Left ventricle myocardium superior (tissue), 1 donor: ENCODE results near the gene CHD5. TPM values are rescaled to one million over a fixed set of nuclear protein-coding genes. Genes with fewer than 3 reads are reported as not detected.
A peak's percentile ranks its signal among the peaks of the same experiment; 100 is the strongest.

Source experiments
- ATAC-seq: fragments of 200-7000 bp; cut with Tn5 transposase; one replicate; pipeline ENCODE4 v1.9.1; 2020; ENCODE audit warnings: mild to moderate bottlenecking, moderate library complexity
- DNase-seq: peaks from one replicate; pipeline ENCODE4 v3.0.0-alpha.2; 2020
- intact Hi-C: fragments of 100-400 bp; cut with micrococcal nuclease; formaldehyde crosslinking; loops from one replicate; pipeline ENCODE4 v1.11.0; 2022
- total RNA-seq: library from RNA; stranded (reverse); fragmentation: NEBNext Ultra II Directional; extraction: Animal tissue kit (Norgen Biotek cat#: 25700); gene quantifications from one replicate; pipeline ENCODE4 v1.2.1, GENCODE V29; 2021
- donor health status: DM: no; HTN: yes; CAD: no; lungs with severe emphysema.

CHD5 gene
- total RNA-seq, 1 donor from 2014 or later, result 0.12 TPM

DNA sequence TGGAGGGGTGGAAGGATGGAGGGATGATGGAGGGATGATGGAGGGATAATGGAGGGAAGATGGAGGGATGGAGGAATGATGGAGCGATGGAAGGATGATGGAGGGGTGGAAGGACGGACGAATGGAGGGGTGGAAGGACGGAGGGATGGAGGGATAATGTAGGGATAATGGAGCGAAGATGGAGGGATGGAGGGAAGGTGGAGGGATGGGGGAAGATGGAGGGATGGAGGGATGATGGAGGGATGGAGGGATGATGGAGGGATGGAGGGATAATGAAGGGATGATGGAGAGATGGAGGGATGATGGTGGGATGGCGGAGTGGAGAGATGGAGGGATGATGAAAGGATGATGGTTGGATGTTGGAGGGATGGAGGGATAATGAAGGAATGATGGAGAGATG, 73.1 kb downstream of the CHD5 start:
- DNase-seq, result no peak
- intact Hi-C loops, result no loop called here
- no peak for ATAC-seq

DNA sequence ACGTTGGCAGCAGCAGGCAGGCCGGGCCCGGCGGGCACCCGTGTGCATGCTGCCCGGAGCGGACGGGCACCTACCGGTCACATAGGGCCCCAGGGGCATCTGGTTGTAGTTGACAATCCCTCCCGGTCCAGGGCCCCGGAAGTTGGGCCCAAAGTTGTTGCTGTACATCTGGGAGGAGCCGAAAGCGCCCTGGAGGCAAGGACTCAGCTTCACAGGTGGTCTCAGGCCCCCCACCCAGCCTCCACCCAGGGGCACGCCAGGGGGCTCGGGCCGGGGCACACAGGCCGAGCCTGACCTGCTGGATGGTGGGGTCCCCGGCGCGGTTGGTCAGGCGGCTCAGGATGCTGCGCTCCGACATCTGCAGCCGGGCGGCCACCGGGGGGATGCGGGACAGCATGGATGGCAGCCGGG, 73.8 kb downstream of the CHD5 start:
- DNase-seq (no peak), ATAC-seq (no peak)
- intact Hi-C loops, result no loop called here

DNA sequence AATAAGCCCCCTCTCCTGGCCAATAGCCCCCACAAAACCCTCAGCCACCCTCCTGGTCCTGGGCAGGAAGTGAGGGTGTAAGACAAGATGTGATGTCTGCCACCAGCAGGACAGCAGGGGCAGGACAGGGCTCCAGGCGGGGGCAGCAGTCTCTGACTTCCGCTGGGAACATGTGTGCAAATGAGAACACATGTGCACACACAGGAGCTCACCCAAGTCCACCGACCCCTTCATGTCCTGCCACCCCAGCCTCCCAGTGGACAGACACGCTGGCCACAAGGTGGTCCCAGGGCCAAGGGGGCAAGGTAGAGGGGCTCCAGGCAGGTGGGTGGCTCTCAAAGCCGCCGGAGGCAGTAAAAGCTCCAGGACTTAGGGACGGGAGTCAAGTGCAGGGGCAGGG, 74.4 kb downstream of the CHD5 start:
- DNase-seq (no peak), ATAC-seq (no peak)
- intact Hi-C loops, result no loop called here

DNA sequence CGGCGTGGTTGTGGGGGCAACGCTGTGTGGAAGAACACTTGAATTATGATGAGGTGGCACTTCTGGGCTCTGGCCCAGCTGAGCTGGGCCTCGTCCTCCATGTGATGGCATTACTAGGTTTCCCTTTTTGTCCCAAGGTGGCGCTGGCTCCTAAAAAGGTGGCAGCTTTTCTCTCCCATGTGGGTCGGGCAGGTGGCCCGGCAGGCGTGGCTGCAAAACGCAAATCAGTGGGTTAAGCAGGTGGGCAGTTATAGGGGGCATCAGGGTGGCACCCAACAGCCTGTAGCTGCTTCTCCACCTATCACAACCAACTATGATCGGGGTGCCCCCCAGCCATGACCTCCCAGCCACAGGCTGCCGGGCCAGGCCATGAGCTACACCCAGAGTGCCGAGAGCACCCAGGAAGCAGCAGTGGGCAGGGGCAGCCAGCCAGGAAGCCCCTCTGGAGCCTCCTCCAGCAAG, 74.9 kb downstream of the CHD5 start:
- ATAC-seq, result no peak
- no peak for DNase-seq

DNA sequence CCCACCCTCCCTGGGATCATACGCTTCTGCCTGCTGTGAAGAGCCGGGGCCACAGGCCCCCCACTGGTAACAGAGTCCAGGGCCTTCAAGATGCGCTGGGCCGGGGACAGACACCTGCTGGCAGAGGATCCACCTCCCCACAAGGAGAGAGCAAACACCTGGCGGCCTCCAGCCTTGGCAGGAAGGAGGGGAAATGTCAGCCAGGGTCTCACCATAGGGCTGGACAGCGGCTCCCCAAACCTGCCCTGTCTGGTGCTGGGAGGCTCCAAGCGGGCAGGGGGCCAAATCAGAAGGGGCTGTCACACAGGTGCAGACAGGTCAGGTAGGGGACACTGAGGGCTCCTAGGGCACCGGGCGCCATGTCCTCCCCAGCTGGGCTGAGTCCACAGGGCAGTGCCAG, 75.5 kb downstream of the CHD5 start:
- intact Hi-C loops, result no loop called here
- ATAC-seq (no peak), DNase-seq (no peak)

More for the DNA sequence above, 74.9 kb downstream of the CHD5 start:
- intact Hi-C loops, result no loop called here

DNA sequence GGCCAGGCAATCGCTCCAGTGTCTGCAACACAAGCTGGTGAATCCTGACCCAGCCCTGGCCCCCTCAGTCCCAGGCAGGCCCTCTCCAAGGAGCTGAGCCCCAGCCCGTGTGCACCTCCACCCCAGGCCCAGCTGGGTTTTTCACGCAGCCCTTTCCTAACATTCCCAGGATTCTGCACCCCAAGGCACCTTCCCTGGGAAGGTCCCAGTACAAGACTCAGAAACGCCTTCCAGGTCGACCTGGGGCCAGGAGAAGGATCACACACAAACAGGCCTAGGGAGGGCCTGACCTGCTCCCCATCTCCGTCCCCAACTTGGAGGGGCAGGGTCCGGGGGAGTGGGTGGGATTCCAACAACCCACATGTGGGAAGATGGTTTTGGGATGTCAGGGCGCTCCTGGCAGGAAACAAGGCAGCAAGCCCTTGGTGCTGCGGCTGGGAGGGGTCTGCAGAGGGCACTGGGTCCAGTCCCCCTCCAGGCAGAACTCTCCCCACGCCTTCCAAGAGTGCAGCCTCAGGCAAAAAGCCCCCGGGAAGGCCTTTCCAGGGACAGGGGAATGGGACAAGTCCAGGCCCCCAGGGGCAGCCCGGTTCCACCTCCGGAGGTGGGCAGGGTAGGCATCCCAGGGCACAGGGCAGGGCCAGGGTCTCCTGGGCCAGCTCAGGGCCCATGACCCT, 76.1 kb downstream of the CHD5 start:
- no peak for DNase-seq

DNA sequence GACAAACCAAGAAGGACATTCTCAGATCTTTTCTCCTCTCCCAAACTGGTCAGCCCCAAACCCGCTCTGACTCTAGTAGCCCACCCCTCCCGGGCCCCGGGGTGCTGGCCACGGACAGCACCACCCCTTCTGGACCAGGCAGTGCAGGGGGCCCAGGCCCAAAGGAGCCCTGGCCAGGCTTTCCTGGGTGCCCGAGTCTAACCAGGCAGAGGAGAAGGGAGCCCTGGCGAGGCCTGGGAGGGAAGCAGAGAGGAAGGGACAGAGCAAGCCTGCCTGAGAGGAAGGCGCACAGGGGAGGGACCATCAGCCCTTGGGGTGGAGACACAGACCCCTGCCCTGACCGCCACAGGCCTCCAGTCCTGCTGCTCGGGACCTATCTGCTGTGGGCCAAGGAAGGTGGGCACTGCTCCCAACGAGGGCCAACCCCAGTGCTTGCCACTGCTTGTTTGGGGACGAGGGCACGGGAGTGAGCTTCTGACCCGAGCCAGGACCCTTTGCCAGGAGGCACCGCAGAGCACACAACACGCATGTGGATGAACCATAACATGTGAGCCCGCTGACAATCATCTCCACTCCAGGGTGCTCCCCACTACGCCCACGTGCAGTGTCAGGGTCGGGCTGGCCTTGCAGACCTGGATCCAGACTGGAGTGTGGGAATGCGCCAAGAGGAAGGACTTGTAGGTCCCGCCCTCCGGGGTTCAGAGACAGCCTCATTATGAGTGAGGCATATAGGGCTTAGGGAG, 76.8 kb downstream of the CHD5 start:
- intact Hi-C loops, result no loop called here
- no peak for DNase-seq
- ATAC-seq, result no peak

More for the DNA sequence above, 76.1 kb downstream of the CHD5 start:
- ATAC-seq, result no peak
- intact Hi-C loops, result no loop called here

DNA sequence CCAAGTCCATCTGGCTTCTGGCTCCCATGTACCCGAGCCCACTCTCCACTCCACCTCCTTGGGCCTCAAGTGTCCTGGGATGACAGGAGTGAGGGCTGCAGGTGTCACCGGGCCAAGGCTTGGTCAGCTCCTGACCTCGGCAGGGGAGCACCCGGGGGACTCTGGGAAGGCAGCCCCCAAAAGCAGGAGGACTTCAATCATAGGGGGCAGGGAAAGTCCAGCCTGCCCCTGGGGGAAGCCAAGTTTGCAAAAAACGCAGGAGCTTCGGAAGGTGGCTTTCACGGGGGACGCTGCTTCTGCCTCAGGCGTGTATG, 77.6 kb downstream of the CHD5 start:
- intact Hi-C loops, result no loop called here

DNA sequence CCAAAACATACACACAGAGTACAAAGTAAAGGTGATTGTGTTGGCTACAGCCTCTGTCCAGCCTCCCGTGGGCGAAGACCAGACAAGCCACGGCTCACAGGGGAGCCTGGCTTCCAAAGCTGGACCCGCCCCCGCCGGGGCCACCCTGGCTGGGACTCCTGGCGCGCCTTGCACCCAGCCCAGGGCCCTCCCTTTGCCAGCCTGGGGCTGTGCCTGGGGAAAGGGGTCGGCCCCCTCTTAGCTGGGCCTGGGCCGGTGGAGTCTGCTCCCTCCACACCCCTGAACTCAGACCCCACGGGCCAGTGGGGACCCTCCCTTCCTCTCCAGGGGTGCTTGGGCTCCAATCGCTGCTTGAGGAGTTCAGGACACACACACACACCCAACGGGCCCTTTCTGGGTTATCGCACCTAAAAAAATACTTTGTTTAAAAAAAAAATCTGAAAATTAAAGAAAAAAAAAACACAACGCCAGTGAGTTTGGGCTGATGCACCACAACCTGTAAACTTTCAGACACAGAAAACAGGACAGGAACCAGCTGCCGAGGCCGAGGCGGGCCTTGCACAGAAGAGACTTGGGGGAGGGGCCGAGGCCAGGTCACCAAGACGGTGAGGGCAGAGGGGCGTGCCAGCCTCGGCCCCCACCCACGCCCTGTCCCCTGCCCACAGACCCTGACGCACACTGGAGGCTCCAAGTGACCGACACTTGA, 78.1 kb downstream of the CHD5 start:
- intact Hi-C loops, result no loop called here

More for the DNA sequence above, 77.6 kb downstream of the CHD5 start:
- ATAC-seq (no peak), DNase-seq (no peak)

DNA sequence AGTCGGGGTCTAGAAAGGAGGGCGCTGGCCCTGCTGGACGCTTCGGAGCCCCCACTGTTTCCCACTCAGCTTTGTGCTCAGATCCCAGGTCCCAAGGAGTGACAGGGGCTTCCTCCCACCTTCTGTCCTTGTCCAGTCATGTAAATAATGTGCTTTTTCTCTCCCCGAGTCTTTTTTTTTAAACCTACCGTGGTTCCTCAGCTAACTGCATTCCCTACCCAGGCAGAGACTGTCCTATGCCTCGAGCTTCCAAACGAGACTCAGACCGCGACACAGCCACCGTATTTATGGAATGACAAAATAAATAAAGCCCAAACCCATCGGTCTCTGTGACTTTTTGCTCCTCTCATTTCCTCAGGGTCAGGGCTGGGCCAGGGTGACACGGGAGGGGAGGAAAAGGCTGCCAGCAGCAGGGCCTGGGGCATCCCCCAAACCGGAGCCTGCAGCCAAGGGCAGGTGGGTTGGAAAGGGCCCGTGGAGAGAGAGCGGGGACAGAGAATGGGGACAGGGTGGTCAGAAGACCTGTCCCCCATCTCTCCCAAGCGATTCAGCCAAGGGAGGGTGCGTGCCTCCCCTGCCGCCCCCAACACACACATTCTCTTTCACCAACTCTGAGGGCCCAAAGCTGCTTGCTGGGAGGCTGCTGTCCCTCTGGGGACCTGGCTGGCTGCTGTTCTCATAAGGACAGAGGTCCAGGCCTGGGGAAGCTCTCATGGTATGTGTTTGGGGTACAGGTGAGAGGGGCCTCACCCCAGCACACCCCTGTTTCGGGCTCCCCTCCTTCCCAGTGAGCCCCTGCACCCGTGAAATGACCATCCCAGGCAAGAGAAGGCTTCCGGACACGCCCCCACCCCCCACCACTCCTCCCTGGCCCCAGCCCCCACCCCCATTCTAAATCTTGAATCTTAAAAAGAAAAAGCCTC, 79.0 kb downstream of the CHD5 start:
- ATAC-seq (no peak), DNase-seq (no peak)
- intact Hi-C loops, result no loop called here

More for the DNA sequence above, 78.1 kb downstream of the CHD5 start:
- ATAC-seq, result no peak
- no peak for DNase-seq

DNA sequence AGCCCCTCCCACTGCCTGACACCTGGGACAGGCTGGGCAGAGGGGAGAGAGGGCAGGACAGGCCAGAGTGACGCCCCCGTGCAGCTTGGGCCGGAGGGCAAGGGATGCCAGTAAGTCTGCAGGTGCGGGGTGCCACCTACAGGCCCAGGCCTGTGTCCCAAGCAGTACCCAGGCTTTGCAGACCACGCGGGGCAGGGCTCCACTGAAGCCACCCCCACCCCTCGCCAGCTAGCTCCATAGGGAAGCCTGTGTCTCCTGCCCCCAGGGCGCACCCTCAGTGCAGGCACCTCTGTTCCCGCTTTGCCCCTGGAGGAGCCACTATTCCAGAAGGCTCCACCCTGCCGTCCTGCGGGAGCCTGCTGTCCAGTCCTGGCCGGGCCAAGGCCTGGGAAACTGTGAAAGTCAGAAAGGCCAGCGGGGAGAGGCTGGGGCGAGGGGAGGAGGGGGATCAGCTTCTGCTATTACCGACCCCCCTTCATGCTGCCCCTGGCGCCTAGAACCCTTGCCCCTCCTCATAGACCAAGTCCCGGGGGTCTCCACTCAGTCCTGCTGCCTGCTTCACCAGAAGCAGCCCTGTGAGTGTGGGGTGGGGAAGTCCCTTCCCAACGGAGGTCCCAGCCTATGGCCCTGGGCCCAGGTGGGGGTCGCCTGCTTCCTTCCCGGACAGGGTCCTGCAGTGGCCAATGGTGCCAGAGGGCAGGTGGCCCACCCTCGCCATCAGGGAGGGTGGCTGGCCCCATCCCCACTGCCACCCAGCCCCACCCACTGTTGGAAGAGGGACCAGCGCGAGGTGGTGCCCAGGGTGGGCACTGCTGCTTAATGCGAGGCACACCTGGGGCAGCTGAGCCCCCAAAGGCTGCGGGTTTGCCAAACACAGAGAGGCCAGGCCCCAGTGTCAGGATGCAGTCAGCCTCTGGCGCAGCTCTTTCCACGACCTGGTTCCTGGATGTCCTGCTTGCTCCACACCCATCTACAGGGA, 80.0 kb downstream of the CHD5 start:
- peak; percentile 23 for ATAC-seq
- no peak for DNase-seq
- intact Hi-C loops, result no loop called here

DNA sequence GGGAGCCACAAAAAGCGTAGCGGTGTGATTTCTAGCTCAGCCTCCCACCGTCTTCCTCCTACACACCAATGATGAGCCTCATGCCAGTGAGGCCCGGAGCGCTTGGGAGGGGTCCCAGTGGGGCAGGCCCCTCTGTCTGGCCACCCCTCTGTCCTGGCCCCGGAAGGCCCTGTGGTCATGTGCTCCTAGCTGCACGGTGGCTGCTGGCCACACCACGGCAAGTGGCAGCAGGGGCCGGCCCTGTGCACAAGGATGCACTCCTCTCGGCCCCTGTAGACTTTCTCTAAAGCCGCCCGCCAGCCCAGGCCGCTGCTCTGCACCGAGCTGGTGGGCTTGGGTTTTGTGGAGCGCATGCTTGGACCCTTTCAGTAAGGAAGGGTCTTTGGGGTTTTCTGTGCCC, 80.8 kb downstream of the CHD5 start:
- DNase-seq, result no peak
- intact Hi-C loops, result no loop called here
- no peak for ATAC-seq

DNA sequence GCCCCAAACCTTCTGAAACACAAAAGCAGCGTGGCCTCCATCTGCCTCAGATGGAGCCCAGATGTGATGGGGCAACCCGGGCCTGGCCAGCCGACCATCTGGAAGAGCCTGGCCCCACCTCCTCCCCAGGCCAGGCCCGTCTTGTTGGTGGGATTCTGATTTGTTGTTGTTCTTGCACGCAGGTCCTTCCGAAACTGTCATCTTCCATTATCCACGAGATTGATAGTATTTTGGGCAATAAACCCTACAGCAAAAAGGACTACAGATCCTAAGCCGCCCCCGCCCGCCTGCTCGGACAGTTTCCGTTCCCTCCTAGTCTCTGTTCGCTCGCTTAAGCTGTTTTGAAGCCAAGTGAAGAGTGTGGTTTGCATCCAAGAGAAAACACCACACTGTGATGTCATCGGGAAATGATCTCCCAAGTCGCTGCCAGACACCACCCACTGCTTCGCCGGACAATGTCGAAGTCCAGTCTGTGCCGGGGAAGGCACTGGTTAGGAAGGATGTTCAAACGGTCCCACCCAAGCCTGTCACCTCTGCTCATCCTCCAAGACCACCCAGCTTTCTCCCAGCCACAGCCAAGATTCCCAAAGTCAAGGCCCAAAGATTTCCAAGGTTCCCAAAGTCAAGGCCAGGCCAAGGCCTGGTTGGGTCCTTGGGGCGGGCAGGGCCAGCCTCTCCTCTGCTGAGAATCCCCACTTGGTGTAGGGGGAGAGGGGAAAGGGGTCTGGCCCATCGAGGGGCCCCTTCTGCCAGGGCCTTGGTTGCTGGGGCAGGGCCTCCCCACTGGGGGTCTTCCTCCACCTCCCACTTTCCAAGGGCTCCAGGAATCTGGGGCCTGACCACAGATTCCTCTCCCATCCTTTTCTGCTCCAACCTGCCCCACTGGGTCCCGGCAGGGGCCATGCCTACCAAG, 81.6 kb downstream of the CHD5 start:
- intact Hi-C loops, result no loop called here
- DNase-seq, result peak; percentile 52
- ATAC-seq, result peak; percentile 74

DNA sequence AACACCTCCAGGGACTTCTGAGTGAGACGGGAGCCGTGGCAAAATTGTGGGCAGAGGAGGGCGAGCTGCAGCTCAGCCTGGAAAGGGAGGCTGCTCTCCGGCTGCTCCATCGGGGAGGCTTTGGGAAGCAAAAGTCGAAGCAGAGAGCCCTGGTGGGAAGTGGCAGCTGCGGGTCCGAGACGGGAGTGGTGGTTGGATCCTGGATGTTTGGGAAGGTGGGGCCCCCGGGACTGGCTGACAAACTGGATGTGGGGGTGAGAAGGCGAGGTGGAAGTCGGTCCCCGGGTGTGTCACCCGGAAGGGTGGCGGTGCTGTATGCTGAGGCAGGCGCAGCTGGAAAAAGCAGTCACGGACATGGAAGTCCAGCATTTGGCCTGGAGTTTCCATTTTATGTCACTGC, 82.3 kb downstream of the CHD5 start:
- intact Hi-C loops, result no loop called here

DNA sequence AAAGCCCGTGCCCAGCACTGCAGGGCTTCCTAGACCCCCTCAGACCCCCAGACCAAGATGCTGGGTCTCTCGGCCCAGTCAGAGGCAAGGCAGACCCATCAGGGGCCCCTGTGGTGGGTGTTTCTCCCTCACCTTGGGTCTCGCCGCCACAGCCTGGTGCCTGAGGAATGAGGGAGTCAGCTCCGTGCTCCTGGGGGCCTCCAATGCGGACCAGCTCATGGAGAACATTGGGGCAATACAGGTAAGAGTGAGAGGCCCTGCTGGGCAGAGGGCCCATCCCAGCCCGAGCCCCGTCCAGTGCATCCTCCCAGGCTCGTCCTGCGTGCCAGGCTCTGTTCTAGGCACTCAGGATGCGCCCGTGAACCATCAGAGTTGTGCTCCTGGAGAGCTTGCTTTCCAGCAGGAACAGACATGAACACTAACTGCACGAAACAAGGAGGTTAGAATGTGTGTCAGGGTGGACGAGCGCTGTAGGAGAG, 83.0 kb downstream of the CHD5 start:
- ATAC-seq, result no peak
- intact Hi-C loops, result no loop called here
- DNase-seq, result peak; percentile 16

More for the DNA sequence above, 82.3 kb downstream of the CHD5 start:
- DNase-seq (peak; percentile 21), ATAC-seq (peak; percentile 20)

DNA sequence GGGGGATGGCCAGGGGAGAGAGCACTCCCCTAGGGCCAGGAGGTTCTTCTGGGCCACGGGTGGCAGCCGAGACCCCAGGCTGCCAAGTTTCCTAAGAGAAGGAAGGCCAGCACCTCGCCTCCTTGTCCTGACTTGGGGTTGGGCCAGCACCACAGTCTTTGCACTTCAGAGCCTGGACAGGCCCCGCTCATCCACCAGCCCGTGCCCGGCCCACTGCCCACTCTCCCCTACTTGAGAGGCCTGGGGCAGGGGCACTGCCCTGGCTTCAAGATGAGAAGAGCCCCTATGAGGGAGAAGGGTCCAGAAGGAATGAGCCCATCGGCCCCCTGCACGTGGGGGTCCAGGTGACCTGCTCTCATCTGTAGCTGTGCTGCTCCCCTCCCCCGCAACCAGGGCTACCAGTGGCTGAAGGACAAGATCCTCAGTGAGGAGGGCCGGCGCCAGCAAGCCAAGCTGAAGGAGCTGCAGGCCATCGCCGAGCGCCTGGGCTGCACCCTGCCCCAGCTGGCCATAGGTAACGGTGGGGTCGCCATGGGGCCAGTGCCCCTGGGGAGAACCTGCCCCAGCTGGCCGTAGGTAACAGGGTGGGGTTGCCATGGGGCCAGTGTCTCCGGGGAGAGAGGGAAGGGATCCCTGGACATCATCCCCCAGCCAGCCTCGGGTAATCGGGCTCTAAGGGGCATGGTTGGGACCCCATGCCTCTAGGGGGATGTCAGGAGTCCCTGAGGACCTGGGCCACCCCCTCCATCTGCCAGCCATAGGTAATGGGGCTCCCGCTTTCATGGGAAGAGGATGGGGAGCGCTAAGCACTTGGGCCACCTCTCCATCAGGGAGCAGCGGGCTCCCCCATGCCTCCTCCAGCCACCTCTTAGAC, 83.6 kb downstream of the CHD5 start:
- intact Hi-C loops, result no loop called here
- DNase-seq (peak; percentile 28), ATAC-seq (no peak)
